ENCODE measurements around the gene ITGA3.

The ITGA3 gene

DNA sequence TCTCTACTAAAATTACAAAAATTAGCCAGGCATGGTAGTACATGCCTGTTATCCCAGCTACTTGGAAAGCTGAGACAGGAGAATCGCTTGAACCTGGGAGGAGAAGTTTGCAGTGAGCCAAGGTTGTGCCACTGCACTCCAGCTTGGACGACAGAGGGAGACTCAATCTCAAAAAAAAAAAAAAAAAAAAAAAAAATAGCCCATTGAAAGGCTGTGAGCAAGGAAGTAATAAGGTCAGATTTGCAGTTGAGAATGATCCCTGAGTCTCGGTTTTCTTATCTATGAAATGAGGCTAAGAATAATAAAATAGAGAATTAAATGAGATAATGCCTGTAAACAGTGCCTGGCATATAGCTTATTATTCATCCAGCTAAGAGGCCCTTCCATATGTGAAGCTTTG lies 37.9 kb downstream of the ITGA3 start:
- no peak overlapping the region for H4K5ac ChIP-seq (ENCODE audit: low read length)
- no peak overlapping the region for H2BK15ac ChIP-seq (replicated peaks; ENCODE audit: low read depth)
- no peaks in the 10 kb centered on the region for H3K27me3 ChIP-seq (ENCODE audit: insufficient read depth, low read length, poor library complexity)
- WGBS (ENCODE audit: extremely low coverage, insufficient coverage, low lambda C conversion rate): no CpG with 5 or more reads among the region's 3 CpGs
- H3K79me1 ChIP-seq (ENCODE audit: low read length): no peaks in the 10 kb centered on the region
- H3K79me2 ChIP-seq (ENCODE audit: control insufficient read depth, insufficient read depth, low read length): no peaks in the 10 kb centered on the region
- H3K27ac ChIP-seq (ENCODE audit: low read depth, low read length): no peak overlapping the region
- no peak overlapping the region for H2BK120ac ChIP-seq (ENCODE audit: low read depth, low read length)
- H3K18ac ChIP-seq (ENCODE audit: low read length): no peak overlapping the region
- H4K8ac ChIP-seq (ENCODE audit: low read depth, low read length): no peak overlapping the region
- no peak overlapping the region for H3K4me3 ChIP-seq (ENCODE audit: low read length)
- no peak overlapping the region for H2BK5ac ChIP-seq (ENCODE audit: low read length)
- H3K56ac ChIP-seq (ENCODE audit: low read length): no peak overlapping the region
- no peak for DNase-seq
- no peak overlapping the region for H3K4ac ChIP-seq (ENCODE audit: low read depth, low read length)
- H3K36me3 ChIP-seq (ENCODE audit: control insufficient read depth, insufficient read depth, low read length): no peaks in the 10 kb centered on the region
- H2AK5ac ChIP-seq (ENCODE audit: low read length): no peak overlapping the region
- H3K4me2 ChIP-seq (ENCODE audit: low read length): no peak overlapping the region
- H3K9ac ChIP-seq (ENCODE audit: low read length): no peak overlapping the region
- H3K4me1 ChIP-seq (ENCODE audit: control insufficient read depth, low read depth, low read length): no peaks in the 10 kb centered on the region
- H3K23ac ChIP-seq (ENCODE audit: low read length): no peak overlapping the region

DNA sequence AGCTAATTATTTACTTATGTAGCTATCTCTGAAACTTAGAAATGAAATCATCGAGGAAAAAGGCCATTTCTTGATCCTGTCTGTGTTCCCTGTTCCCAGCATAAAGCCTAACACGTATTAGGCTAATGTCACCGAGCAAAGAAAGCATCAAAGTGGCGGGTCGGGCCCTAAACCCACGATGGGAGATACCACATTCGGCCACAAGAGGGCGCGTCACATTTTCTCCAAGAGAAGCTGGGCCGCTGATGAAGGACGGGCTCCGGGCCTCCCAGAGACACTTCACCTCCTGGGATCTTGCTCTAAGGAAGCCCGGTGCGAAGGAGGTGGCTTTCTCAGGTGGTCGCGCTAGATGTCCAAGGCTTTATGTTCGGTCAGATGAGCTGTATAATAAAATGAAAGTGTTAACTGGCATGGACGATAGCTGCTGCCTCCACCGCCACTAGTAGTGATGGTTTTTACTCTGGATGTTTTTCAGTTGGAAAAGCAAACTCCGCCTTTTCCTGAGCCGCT lies 38.4 kb downstream of the ITGA3 start:
- Histone ChIP-seq H3K36me3 (ENCODE audit: control insufficient read depth, insufficient read depth, low read length) (no peaks in the 10 kb centered on the region), H3K27ac (ENCODE audit: low read depth, low read length) (no peak overlapping the region), H4K5ac (ENCODE audit: low read length) (no peak overlapping the region), H3K56ac (ENCODE audit: low read length) (no peak overlapping the region), H3K79me1 (ENCODE audit: low read length) (no peaks in the 10 kb centered on the region), H3K18ac (ENCODE audit: low read length) (no peak overlapping the region), H4K8ac (ENCODE audit: low read depth, low read length) (no peak overlapping the region), H3K9ac (ENCODE audit: low read length) (peak overlapping the region; percentile 23), H2AK5ac (ENCODE audit: low read length) (no peak overlapping the region), H3K23ac (ENCODE audit: low read length) (no peak overlapping the region), H2BK5ac (ENCODE audit: low read length) (no peak overlapping the region), H3K4me3 (ENCODE audit: low read length) (no peak overlapping the region), H3K27me3 (ENCODE audit: insufficient read depth, low read length, poor library complexity) (no peaks in the 10 kb centered on the region), H3K4ac (ENCODE audit: low read depth, low read length) (no peak overlapping the region), H2BK120ac (ENCODE audit: low read depth, low read length) (no peak overlapping the region), H2BK15ac (replicated peaks; ENCODE audit: low read depth) (no peak overlapping the region), H3K4me2 (ENCODE audit: low read length) (peak overlapping the region; percentile 60), H3K79me2 (ENCODE audit: control insufficient read depth, insufficient read depth, low read length) (no peaks in the 10 kb centered on the region), H3K4me1 (ENCODE audit: control insufficient read depth, low read depth, low read length) (no peaks in the 10 kb centered on the region)
- DNase-seq: peak; percentile 92
- no CpG with 5 or more reads among the region's 21 CpGs for WGBS (ENCODE audit: extremely low coverage, insufficient coverage, low lambda C conversion rate)

DNA sequence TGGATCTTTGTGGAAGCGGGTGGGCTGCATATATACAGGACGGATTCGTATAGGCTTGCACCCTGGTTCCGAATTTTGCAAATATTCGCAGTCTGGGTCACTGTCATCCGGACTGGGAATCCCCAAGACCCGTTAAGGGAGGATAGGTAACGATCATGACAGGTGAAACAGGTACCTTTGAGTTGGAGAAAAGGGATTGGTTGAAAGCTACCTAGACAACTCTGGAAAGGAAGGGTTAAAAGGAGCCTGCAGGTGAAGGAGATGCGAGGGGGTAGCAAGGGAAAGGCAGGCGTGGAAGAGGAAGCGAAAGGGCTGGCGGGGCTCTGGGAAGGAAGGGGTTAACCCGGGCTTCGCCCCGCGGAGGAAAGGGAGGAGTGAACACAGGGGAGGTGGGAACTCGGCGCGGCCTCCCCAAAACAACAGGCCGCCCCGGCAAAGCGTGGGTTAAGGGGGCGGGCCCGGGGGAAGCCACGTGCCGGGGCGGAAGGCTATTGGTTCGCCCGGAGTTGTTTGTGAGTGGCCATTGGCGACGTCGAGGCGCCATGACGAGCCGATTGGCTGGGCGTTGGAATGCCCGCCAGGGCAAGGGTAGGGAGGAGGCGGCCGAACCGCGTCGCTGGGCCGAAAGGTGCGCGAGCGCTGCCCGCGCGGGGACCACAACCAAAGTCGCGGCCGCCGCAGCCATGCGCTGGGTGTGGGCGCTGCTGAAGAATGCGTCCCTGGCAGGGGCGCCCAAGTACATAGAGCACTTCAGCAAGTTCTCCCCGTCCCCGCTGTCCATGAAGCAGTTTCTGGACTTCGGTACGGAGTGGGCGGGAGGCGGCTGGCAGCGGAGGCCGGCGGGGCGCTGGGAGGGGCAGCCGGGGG lies 39.1 kb downstream of the ITGA3 start, which contains the start of gene PDK2:
Gene PDK2, plus strand, starts transcription at position 599 of the 867 bp plus-strand sequence. Its CDS starts 85 bp downstream, at position 684.
- WGBS (ENCODE audit: extremely low coverage, insufficient coverage, low lambda C conversion rate): no CpG with 5 or more reads among the region's 68 CpGs
- Histone ChIP-seq H3K4ac (ENCODE audit: low read depth, low read length) (no peak within 1 kb of the TSS), H3K56ac (ENCODE audit: low read length) (peak within 1 kb of the TSS; percentile 89), H3K4me1 (ENCODE audit: control insufficient read depth, low read depth, low read length) (no peaks in the 10 kb centered on the region), H2BK15ac (replicated peaks; ENCODE audit: low read depth) (no peak within 1 kb of the TSS), H2BK5ac (ENCODE audit: low read length) (no peak within 1 kb of the TSS), H2BK120ac (ENCODE audit: low read depth, low read length) (no peak within 1 kb of the TSS), H3K27me3 (ENCODE audit: insufficient read depth, low read length, poor library complexity) (no peaks in the 10 kb centered on the region), H3K18ac (ENCODE audit: low read length) (peak within 1 kb of the TSS; percentile 41), H3K23ac (ENCODE audit: low read length) (no peak within 1 kb of the TSS), H4K8ac (ENCODE audit: low read depth, low read length) (no peak within 1 kb of the TSS), H3K4me3 (ENCODE audit: low read length) (peak within 1 kb of the TSS; percentile 75), H3K4me2 (ENCODE audit: low read length) (peak within 1 kb of the TSS; percentile 69), H2AK5ac (ENCODE audit: low read length) (no peak within 1 kb of the TSS), H3K79me2 (ENCODE audit: control insufficient read depth, insufficient read depth, low read length) (no peaks in the 10 kb centered on the region), H3K9ac (ENCODE audit: low read length) (peak within 1 kb of the TSS; percentile 77), H4K5ac (ENCODE audit: low read length) (no peak within 1 kb of the TSS), H3K27ac (ENCODE audit: low read depth, low read length) (no peak within 1 kb of the TSS), H3K79me1 (ENCODE audit: low read length) (no peaks in the 10 kb centered on the region), H3K36me3 (ENCODE audit: control insufficient read depth, insufficient read depth, low read length) (no peaks in the 10 kb centered on the region)
- DNase-seq: peak; percentile 98

DNA sequence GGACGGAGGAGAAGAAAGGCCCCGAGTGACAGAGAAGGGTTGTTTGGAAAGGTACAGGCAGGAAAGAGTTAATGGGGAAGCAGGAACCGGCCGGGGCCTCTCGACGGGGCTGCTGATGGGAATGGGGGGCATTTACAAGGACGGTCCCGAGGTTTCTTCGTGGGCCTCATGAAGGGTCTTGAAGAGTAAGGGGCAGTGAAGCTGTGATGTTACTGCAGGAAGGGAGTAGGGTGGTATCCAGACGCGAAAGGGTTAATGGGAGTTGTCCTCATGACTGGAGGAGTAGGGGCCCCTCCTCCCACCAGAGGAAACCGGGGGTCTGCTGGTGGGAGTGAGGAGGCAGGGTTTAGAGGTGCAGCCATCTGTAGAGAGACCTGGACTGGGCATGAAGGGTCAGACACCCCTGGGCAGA lies 39.7 kb downstream of the ITGA3 start:
- no peak overlapping the region for H3K27ac ChIP-seq (ENCODE audit: low read depth, low read length)

DNA sequence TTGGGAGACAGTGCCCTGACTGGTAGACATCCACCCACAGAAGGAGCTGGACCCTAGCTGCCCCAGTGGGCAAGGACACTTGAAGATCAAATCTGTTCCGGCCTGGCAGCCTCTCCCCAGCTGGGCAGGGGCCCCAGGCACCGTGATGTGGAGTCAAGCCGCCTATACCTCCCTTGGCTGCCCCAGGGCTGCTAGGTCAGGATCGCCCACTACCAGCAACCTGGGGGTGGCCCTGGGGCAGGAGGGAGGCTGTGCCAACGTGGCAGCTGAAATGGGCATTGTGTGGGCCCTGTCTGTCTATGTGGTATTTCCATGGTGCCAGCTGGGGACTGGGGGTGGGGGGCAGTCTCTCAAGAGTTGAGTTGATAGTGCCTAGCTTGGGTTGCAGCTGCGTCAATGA lies 40.2 kb downstream of the ITGA3 start:
- H3K4ac ChIP-seq (ENCODE audit: low read depth, low read length): no peak overlapping the region
- H3K79me2 ChIP-seq (ENCODE audit: control insufficient read depth, insufficient read depth, low read length): no peaks in the 10 kb centered on the region
- no peak overlapping the region for H2BK15ac ChIP-seq (replicated peaks; ENCODE audit: low read depth)
- no peak overlapping the region for H2BK5ac ChIP-seq (ENCODE audit: low read length)
- H3K79me1 ChIP-seq (ENCODE audit: low read length): no peaks in the 10 kb centered on the region
- no peak for DNase-seq
- H4K5ac ChIP-seq (ENCODE audit: low read length): no peak overlapping the region
- H3K18ac ChIP-seq (ENCODE audit: low read length): no peak overlapping the region
- no peak overlapping the region for H3K27ac ChIP-seq (ENCODE audit: low read depth, low read length)
- H3K4me2 ChIP-seq (ENCODE audit: low read length): peak overlapping the region; percentile 69
- no peaks in the 10 kb centered on the region for H3K27me3 ChIP-seq (ENCODE audit: insufficient read depth, low read length, poor library complexity)
- peak overlapping the region; percentile 77 for H3K9ac ChIP-seq (ENCODE audit: low read length)
- no CpG with 5 or more reads among the region's 6 CpGs for WGBS (ENCODE audit: extremely low coverage, insufficient coverage, low lambda C conversion rate)
- no peak overlapping the region for H4K8ac ChIP-seq (ENCODE audit: low read depth, low read length)
- no peak overlapping the region for H2BK120ac ChIP-seq (ENCODE audit: low read depth, low read length)
- no peak overlapping the region for H2AK5ac ChIP-seq (ENCODE audit: low read length)
- no peak overlapping the region for H3K4me3 ChIP-seq (ENCODE audit: low read length)
- H3K23ac ChIP-seq (ENCODE audit: low read length): no peak overlapping the region
- H3K36me3 ChIP-seq (ENCODE audit: control insufficient read depth, insufficient read depth, low read length): no peaks in the 10 kb centered on the region
- peak overlapping the region; percentile 89 for H3K56ac ChIP-seq (ENCODE audit: low read length)
- H3K4me1 ChIP-seq (ENCODE audit: control insufficient read depth, low read depth, low read length): peaks cover 4% of the 10 kb centered on the region

More for the DNA sequence above, 39.7 kb downstream of the ITGA3 start:
- Histone ChIP-seq H4K5ac (ENCODE audit: low read length) (no peak overlapping the region), H3K9ac (ENCODE audit: low read length) (peak overlapping the region; percentile 77), H3K4me3 (ENCODE audit: low read length) (peak overlapping the region; percentile 75), H2BK5ac (ENCODE audit: low read length) (no peak overlapping the region), H3K79me2 (ENCODE audit: control insufficient read depth, insufficient read depth, low read length) (no peaks in the 10 kb centered on the region), H3K4me1 (ENCODE audit: control insufficient read depth, low read depth, low read length) (peaks cover under 1% of the 10 kb centered on the region), H2AK5ac (ENCODE audit: low read length) (no peak overlapping the region), H3K27me3 (ENCODE audit: insufficient read depth, low read length, poor library complexity) (no peaks in the 10 kb centered on the region), H3K79me1 (ENCODE audit: low read length) (no peaks in the 10 kb centered on the region), H3K36me3 (ENCODE audit: control insufficient read depth, insufficient read depth, low read length) (no peaks in the 10 kb centered on the region), H3K23ac (ENCODE audit: low read length) (no peak overlapping the region), H3K18ac (ENCODE audit: low read length) (peak overlapping the region; percentile 41), H2BK120ac (ENCODE audit: low read depth, low read length) (no peak overlapping the region), H2BK15ac (replicated peaks; ENCODE audit: low read depth) (no peak overlapping the region), H3K4ac (ENCODE audit: low read depth, low read length) (no peak overlapping the region), H4K8ac (ENCODE audit: low read depth, low read length) (no peak overlapping the region), H3K4me2 (ENCODE audit: low read length) (peak overlapping the region; percentile 69), H3K56ac (ENCODE audit: low read length) (peak overlapping the region; percentile 89)
- DNase-seq: no peak
- no CpG with 5 or more reads among the region's 12 CpGs for WGBS (ENCODE audit: extremely low coverage, insufficient coverage, low lambda C conversion rate)

Measured in mesendoderm (in vitro differentiated cells).